H1 (cell line): ENCODE measurements around the gene HLA-G. TPM values are rescaled to one million over a fixed set of nuclear protein-coding genes. Genes with fewer than 3 reads are reported as not detected.

ENCODE experiments used
- CTCF ChIA-PET: fragments of 300-600 bp; sonication (Branson Sonifier 250); formaldehyde crosslinking; loops from one replicate; lab custom pipeline; 2021; ENCODE audit not compliant: partially characterized antibody; lab: Charles Lee
- POLR2A ChIA-PET: fragments of 300-600 bp; sonication (Branson Sonifier 250); formaldehyde crosslinking; loops from one replicate; lab custom pipeline; 2021; ENCODE audit warnings: inconsistent platforms; ENCODE audit not compliant: partially characterized antibody; lab: Charles Lee
- DNase-seq, 2 experiments: peaks; one replicate each; pipeline versions ENCODE4 v3.0.0 to v3.0.0-alpha.2; 2010 to 2022; ENCODE audit warnings: low spot score in 2 of 2, low read depth in 1 of 2, mixed read lengths in 1 of 2
- FAIRE-seq: peaks from 2 replicates; lab custom pipeline; 2011; peaks lifted over from hg19 to GRCh38; lab: Jason Lieb, UNC
- H2AFZ ChIP-seq: 2 replicates; pipeline ENCODE4 v1.8.1; 2012; ENCODE audit warnings: low read length, inconsistent platforms
- H2AK5ac ChIP-seq: 2 replicates; pipeline ENCODE4 v1.6.1; 2013; ENCODE audit warnings: low read depth, low read length
- H2BK120ac ChIP-seq: replicated peaks from 2 replicates; pipeline ENCODE3; 2013; ENCODE audit warnings: low read depth, low read length, inconsistent platforms
- H2BK12ac ChIP-seq: 2 replicates; pipeline ENCODE4 v1.6.1; 2013; ENCODE audit warnings: low read depth, low read length
- H2BK15ac ChIP-seq: 2 replicates; pipeline ENCODE4 v1.6.1; 2013; ENCODE audit warnings: low read length
- H2BK20ac ChIP-seq: 2 replicates; pipeline ENCODE4 v1.6.1; 2013; ENCODE audit warnings: low read length
- H2BK5ac ChIP-seq: 2 replicates; pipeline ENCODE4 v1.6.1; 2013; ENCODE audit warnings: low read depth, low read length
- H3K14ac ChIP-seq: 2 replicates; pipeline ENCODE4 v1.6.1; 2013; ENCODE audit warnings: inconsistent platforms; ENCODE audit not compliant: insufficient read length
- H3K18ac ChIP-seq: 2 replicates; pipeline ENCODE4 v1.6.1; 2013; ENCODE audit warnings: low read length; ENCODE audit errors: extremely low read depth
- H3K23ac ChIP-seq: 2 replicates; pipeline ENCODE4 v1.6.1; 2013; ENCODE audit warnings: inconsistent platforms; ENCODE audit not compliant: insufficient read length
- H3K23me2 ChIP-seq: 2 replicates; pipeline ENCODE4 v1.6.1; 2013; ENCODE audit warnings: low read depth, low read length
- H3K27ac ChIP-seq: 2 replicates; pipeline ENCODE4 v1.6.1; 2011; ENCODE audit warnings: low read depth, low read length, inconsistent platforms
- H3K27me3 ChIP-seq, 4 experiments: replicated peaks in 1 of 4; 1 replicate in 1 of 4; 2 replicates in 3 of 4; pipeline versions ENCODE4 v1.6.1 to v1.8.1; 2011 to 2013; ENCODE audit warnings: low read length in 3 of 4, mild to moderate bottlenecking in 3 of 4, inconsistent platforms in 2 of 4, mixed read lengths in 2 of 4, moderate library complexity in 1 of 4; ENCODE audit not compliant: control insufficient read depth in 3 of 4, insufficient read depth in 3 of 4; ENCODE audit errors: extremely low read depth in 1 of 4
- H3K36me3 ChIP-seq, 4 experiments: 2 replicates each; pipeline versions ENCODE4 v1.6.1 to v1.8.1; 2011 to 2013; ENCODE audit warnings: mild to moderate bottlenecking in 4 of 4, low read length in 3 of 4, moderate library complexity in 2 of 4, control low read depth in 1 of 4, inconsistent platforms in 1 of 4; ENCODE audit not compliant: insufficient read depth in 4 of 4, control insufficient read depth in 2 of 4
- H3K4ac ChIP-seq: replicated peaks from 2 replicates; pipeline ENCODE3; 2013; ENCODE audit warnings: low read length, low read depth, mixed read lengths, inconsistent platforms; ENCODE audit not compliant: insufficient read length
- H3K4me1 ChIP-seq, 4 experiments: replicated peaks in 1 of 4; 1 replicate in 1 of 4; 2 replicates in 3 of 4; pipeline versions ENCODE4 v1.6.1 to v1.8.1; 2011 to 2013; ENCODE audit warnings: low read length in 3 of 4, inconsistent platforms in 2 of 4, mixed read lengths in 1 of 4; ENCODE audit not compliant: insufficient read depth in 4 of 4, control insufficient read depth in 3 of 4
- H3K4me2 ChIP-seq, 2 experiments: 2 replicates each; pipeline versions ENCODE4 v1.6.1 to v1.8.1; 2011 to 2013; ENCODE audit warnings: low read depth in 2 of 2, low read length in 2 of 2, control low read depth in 1 of 2, inconsistent platforms in 1 of 2, mild to moderate bottlenecking in 1 of 2; ENCODE audit not compliant: insufficient read depth in 1 of 2
- H3K4me3 ChIP-seq, 4 experiments: fragments of 200-600, 300-600 bp in 1 of 4; sonication (generic), shearing (Covaris generic), sonication (Bioruptor Twin) in 1 of 4; 2 replicates each; pipeline versions ENCODE4 v1.5.1 to v1.8.1; 2011 to 2016; ENCODE audit warnings: low read length in 4 of 4, low read depth in 3 of 4, control low read depth in 2 of 4, inconsistent platforms in 2 of 4, mild to moderate bottlenecking in 2 of 4, mixed read lengths in 1 of 4, moderate library complexity in 1 of 4; ENCODE audit not compliant: insufficient read depth in 2 of 4; ENCODE audit errors: extremely low read depth in 1 of 4
- H3K56ac ChIP-seq: replicated peaks from 2 replicates; pipeline ENCODE3; 2013; ENCODE audit warnings: low read depth, mild to moderate bottlenecking, mixed read lengths, low read length, inconsistent platforms; ENCODE audit not compliant: insufficient read length
- H3K79me1 ChIP-seq: 2 replicates; pipeline ENCODE4 v1.6.1; 2013; ENCODE audit warnings: low read depth, low read length, control low read depth
- H3K79me2 ChIP-seq, 2 experiments: 2 replicates each; pipeline versions ENCODE4 v1.6.1 to v1.8.1; 2012 to 2013; ENCODE audit warnings: low read length in 2 of 2, mild to moderate bottlenecking in 2 of 2, inconsistent platforms in 1 of 2; ENCODE audit not compliant: insufficient read depth in 2 of 2, control insufficient read depth in 1 of 2
- H3K9ac ChIP-seq, 4 experiments: replicated peaks in 1 of 4; 1 replicate in 1 of 4; 2 replicates in 3 of 4; pipeline versions ENCODE4 v1.6.1 to v1.8.1; 2011 to 2013; ENCODE audit warnings: low read depth in 3 of 4, low read length in 3 of 4, control low read depth in 2 of 4, mild to moderate bottlenecking in 2 of 4, moderate library complexity in 2 of 4, inconsistent platforms in 1 of 4; ENCODE audit errors: extremely low read depth in 1 of 4
- H3K9me3 ChIP-seq, 2 experiments: 2 replicates each; pipeline versions ENCODE4 v1.6.1 to v1.8.1; 2012 to 2013; ENCODE audit warnings: mild to moderate bottlenecking in 2 of 2, moderate library complexity in 2 of 2, control low read depth in 1 of 2, inconsistent platforms in 1 of 2, low read depth in 1 of 2, low read length in 1 of 2, mixed read lengths in 1 of 2; ENCODE audit not compliant: insufficient read depth in 2 of 2
- H4K20me1 ChIP-seq, 2 experiments: replicated peaks in 1 of 2; 2 replicates each; pipeline versions ENCODE3 to v1.8.1; 2011 to 2013; ENCODE audit warnings: inconsistent platforms in 2 of 2, low read length in 2 of 2, mild to moderate bottlenecking in 1 of 2; ENCODE audit not compliant: insufficient read depth in 2 of 2, control insufficient read depth in 1 of 2
- H4K5ac ChIP-seq: 2 replicates; pipeline ENCODE4 v1.6.1; 2013; ENCODE audit warnings: low read length, low read depth, mixed read lengths, inconsistent platforms; ENCODE audit not compliant: insufficient read length
- H4K8ac ChIP-seq: 2 replicates; pipeline ENCODE4 v1.8.0; 2013; ENCODE audit warnings: mild to moderate bottlenecking, moderate library complexity, low read length, inconsistent platforms; ENCODE audit not compliant: insufficient read depth; ENCODE audit errors: extremely low read depth
- H4K91ac ChIP-seq: replicated peaks from 2 replicates; pipeline ENCODE3; 2013; ENCODE audit warnings: low read length, mixed read lengths, inconsistent platforms; ENCODE audit not compliant: insufficient read length
- ATF2 ChIP-seq: IDR thresholded peaks from 2 replicates; pipeline ENCODE4 v1.6.1; 2012; ENCODE audit warnings: low read length, inconsistent platforms
- BACH1 ChIP-seq: IDR thresholded peaks from 2 replicates; pipeline ENCODE4 v1.6.1; 2012; ENCODE audit warnings: low read length, improper control_type of control experiment
- BCL11A ChIP-seq, 2 experiments: IDR thresholded peaks; one replicate each; pipeline ENCODE4 v1.6.1; 2011; ENCODE audit warnings: low read depth in 2 of 2, low read length in 2 of 2, mild to moderate bottlenecking in 2 of 2
- CHD2 ChIP-seq: IDR thresholded peaks from 2 replicates; pipeline ENCODE4 v1.6.1; 2012; ENCODE audit warnings: low read length, improper control_type of control experiment
- CTBP2 ChIP-seq: IDR thresholded peaks from 2 replicates; pipeline ENCODE4 v1.7.0; 2011; ENCODE audit warnings: borderline replicate concordance, mild to moderate bottlenecking, moderate library complexity, mixed read lengths, low read length; ENCODE audit not compliant: insufficient read depth, insufficient read length
- HDAC6 ChIP-seq: IDR thresholded peaks from one replicate; pipeline ENCODE4 v1.7.1; 2012; ENCODE audit warnings: low read depth, mild to moderate bottlenecking, inconsistent platforms, low read length, moderate library complexity
- KDM1A ChIP-seq: fragments of 200-600, 300-600 bp; sonication (generic); IDR thresholded peaks from 2 replicates; pipeline ENCODE4 v1.7.1; 2016; ENCODE audit warnings: mild to moderate bottlenecking, low read length, borderline replicate concordance
- MAX ChIP-seq: IDR thresholded peaks from 2 replicates; pipeline ENCODE4 v1.6.1; 2012; ENCODE audit warnings: inconsistent platforms
- NANOG ChIP-seq: IDR thresholded peaks from 2 replicates; pipeline ENCODE4 v1.6.1; 2011; ENCODE audit warnings: low read length, low read depth, mild to moderate bottlenecking, inconsistent platforms; ENCODE audit not compliant: insufficient read depth, poor library complexity, severe bottlenecking
- RFX5 ChIP-seq: IDR thresholded peaks from 2 replicates; pipeline ENCODE4 v1.6.1; 2011; ENCODE audit warnings: low read depth, low read length, improper control_type of control experiment, borderline replicate concordance
- SIX5 ChIP-seq: IDR thresholded peaks from 2 replicates; pipeline ENCODE4 v1.6.1; 2011; ENCODE audit warnings: mild to moderate bottlenecking, low read depth, low read length
- SUZ12 ChIP-seq: fragments of 200-600 bp; sonication (generic); IDR thresholded peaks from 2 replicates; pipeline ENCODE4 v1.6.1; 2012; ENCODE audit warnings: mild to moderate bottlenecking, inconsistent platforms, low read length, moderate library complexity, mixed read lengths
- YY1 ChIP-seq: IDR thresholded peaks from 2 replicates; pipeline ENCODE4 v1.6.1; 2011; ENCODE audit warnings: low read depth, mild to moderate bottlenecking, low read length
- WGBS, 2 experiments: shearing (Covaris generic) in 1 of 2; methylation state at CpG; one replicate each; pipeline versions ENCODE4 v1.1.6 to v1.1.7; 2013 to 2015; ENCODE audit warnings: low lambda C conversion rate in 2 of 2, mixed read lengths in 2 of 2, inconsistent platforms in 1 of 2, low coverage in 1 of 2, missing lambda C conversion rate in 1 of 2; ENCODE audit not compliant: insufficient replicate concordance in 2 of 2, insufficient coverage in 1 of 2, insufficient read length in 1 of 2; ENCODE audit errors: extremely low coverage in 1 of 2, missing lambda C conversion rate in 1 of 2; 5-methylcytosine and 5-hydroxymethylcytosine counted together
- polyA plus RNA-seq, 7 experiments: library from polyadenylated mRNA; depleted of rRNA in 3 of 7; stranded (reverse) in 5 of 7; unstranded in 2 of 7; fragments of >200 nt in 5 of 7; fragments of 200-250 nt in 2 of 7; gene quantifications; 1 replicate in 5 of 7; 2 replicates in 1 of 7; 4 replicates in 1 of 7; pipeline versions ENCODE4 v1.2.1 to v1.2.3, GENCODE V29; 2011 to 2013; ENCODE audit warnings: missing spikeins in 2 of 7, mixed read lengths in 2 of 7
- total RNA-seq: library from RNA; stranded (reverse); fragmentation: NEBNext Ultra II Directional; extraction: Animal tissue kit (Norgen Biotek cat#: 25700); gene quantifications from 2 replicates; pipeline ENCODE4 v1.2.1, GENCODE V29; 2021

HLA-G gene
- total and polyA plus RNA-seq, 2 of the 8 experiments (the other 6 are each of a cell fraction or from before 2014, with no cell fraction given) = 3.2 to 4.8 TPM

- Histone ChIP-seq H3K4me3 (no peak overlapping the region), H4K20me1 (no peaks in the 10 kb centered on the region), H3K4me1 (no peaks in the 10 kb centered on the region), H3K4me2 (no peak overlapping the region), H3K36me3 (no peaks in the 10 kb centered on the region), H3K56ac (no peak overlapping the region), H2AFZ (no peak overlapping the region), H3K4ac (no peak overlapping the region), H3K27me3 (no peaks in the 10 kb centered on the region), H4K5ac (no peak overlapping the region), H4K8ac (no peak overlapping the region; the same call in 1 of the 2 replicates), H2BK5ac (no peak overlapping the region), H3K18ac (no peak overlapping the region), H3K79me1 (no peaks in the 10 kb centered on the region), H3K9me3 (no peaks in the 10 kb centered on the region), H2BK12ac (no peak overlapping the region), H3K14ac (no peak overlapping the region), H2BK15ac (no peak overlapping the region), H3K9ac (no peak overlapping the region), H4K91ac (no peak overlapping the region), H2BK20ac (no peak overlapping the region), H2BK120ac (no peak overlapping the region), H2AK5ac (no peak overlapping the region), H3K23ac (no peak overlapping the region), H3K79me2 (no peaks in the 10 kb centered on the region), H3K27ac (no peak overlapping the region), H3K23me2 (no peaks in the 10 kb centered on the region)
- WGBS, 2 experiments = 71% methylated on average over 1 of the region's 1 CpG; no CpG with 5 or more reads in 1 of the 2 experiments
- CTCF ChIA-PET = interaction anchor here (0.9 to 2.1 kb wide), 6 partner anchors 11 to 115 kb away, joined by 3 to 9 read pairs (median 6); no protein-coding TSS in a partner anchor
- POLR2A ChIA-PET = no interaction called here
- no peak for FAIRE-seq
- no peak for DNase-seq
- TF ChIP-seq HDAC6 (no peak), SIX5 (no peak), SUZ12 (no peak), BCL11A (IDR thresholded peaks at IDR 0.05; ENCODE audit: low read depth in 2 of 2, low read length in 2 of 2) (no peak), YY1 (no peak), CHD2 (no peak), MAX (no peak), RFX5 (no peak), BACH1 (no peak), ATF2 (no peak), KDM1A (no peak), CTBP2 (no peak), NANOG (no peak)
Measured at GRCh38 chr6:29811377-29811776, 16.2 kb upstream of the HLA-G start.
